Body of pancreas (tissue), 4 donors: ENCODE results near the gene TEAD4.

Source experiments
- CTCF ChIP-seq, 7 experiments: fragments of 450-650 bp in 4 of 7; fragments of 200-600 bp in 3 of 7; sonication (generic) in 3 of 7; IDR thresholded peaks; one replicate each; pipeline ENCODE4 v1.5.1; 2016 to 2019; ENCODE audit warnings: antibody characterized with exemption in 7 of 7
- POLR2A ChIP-seq, 3 donors: fragments of 450-650 bp; IDR thresholded peaks; one replicate each; pipeline ENCODE4 v1.6.1; 2016; ENCODE audit warnings: antibody characterized with exemption in 3 of 3, mild to moderate bottlenecking in 2 of 3

- TF ChIP-seq CTCF (IDR thresholded peaks at IDR 0.05) (no peak), POLR2A (IDR thresholded peaks at IDR 0.05) (no peak)
Observed at GRCh38 chr12:3045989-3046388, 86.8 kb downstream of the TEAD4 start.
